Prostate gland (tissue), 2 donors: ENCODE data around the gene VEZT. TPM values are rescaled to one million over a fixed set of nuclear protein-coding genes. Genes with fewer than 3 reads are reported as not detected.

Experiments used
- DNase-seq: peaks from one replicate; pipeline ENCODE4 v3.0.0-alpha.2; 2019; ENCODE audit warnings: low spot score
- H3K27ac ChIP-seq, 2 donors: fragments of 200-600 bp; sonication (generic); 2 replicates each; pipeline ENCODE4 v1.5.1; 2017 to 2019
- H3K27me3 ChIP-seq: fragments of 200-600 bp; sonication (generic); replicated peaks from 2 replicates; pipeline ENCODE4 v1.5.1; 2019; ENCODE audit not compliant: insufficient read depth
- H3K36me3 ChIP-seq, 2 donors: fragments of 200-600 bp; sonication (generic); 1 replicate in 1 of 2; 2 replicates in 1 of 2; pipeline versions ENCODE4 v1.5.1 to v1.8.1; 2017 to 2019
- H3K4me1 ChIP-seq: fragments of 200-600 bp; sonication (generic); replicated peaks from 2 replicates; pipeline ENCODE4 v1.5.1; 2019
- H3K4me3 ChIP-seq, 2 donors: fragments of 200-600 bp; sonication (generic); 2 replicates each; pipeline ENCODE4 v1.5.1; 2017 to 2019
- H3K9me3 ChIP-seq: fragments of 200-600 bp; sonication (generic); 2 replicates; pipeline ENCODE4 v1.5.1; 2017
- CTCF ChIP-seq, 4 experiments: fragments of 200-600 bp in 2 of 4; fragments of 450-650 bp in 2 of 4; sonication (generic) in 2 of 4; IDR thresholded peaks; 1 replicate in 3 of 4; 2 replicates in 1 of 4; pipeline ENCODE4 v1.5.1; 2016 to 2019; ENCODE audit warnings: antibody characterized with exemption in 4 of 4, mild to moderate bottlenecking in 2 of 4, moderate library complexity in 2 of 4
- POLR2A ChIP-seq: fragments of 450-650 bp; IDR thresholded peaks from one replicate; pipeline ENCODE4 v1.6.1; 2016; ENCODE audit warnings: antibody characterized with exemption, mild to moderate bottlenecking
- POLR2AphosphoS5 ChIP-seq: sonication (generic); formaldehyde crosslinking; IDR thresholded peaks from one replicate; pipeline ENCODE4 v1.6.1; 2017; ENCODE audit warnings: antibody characterized with exemption
- WGBS: methylation state at CpG from one replicate; pipeline ENCODE4 v1.1.5; 2018; 5-methylcytosine and 5-hydroxymethylcytosine counted together
- intact Hi-C: fragments of 100-400 bp; cut with DNase I; formaldehyde crosslinking; loops from one replicate; pipeline ENCODE4 v1.14.2; 2022
- total RNA-seq, 2 donors: library from RNA; depleted of rRNA; stranded (reverse); fragments of >200 nt; gene quantifications; one replicate each; pipeline ENCODE4 v1.1.0, GENCODE V29; 2016

The VEZT gene
- total RNA-seq, 2 donors from 2014 or later = 37.4 to 81.6 TPM

- no peak for TF ChIP-seq POLR2A
- no peak for TF ChIP-seq CTCF (IDR thresholded peaks at IDR 0.05)
- no peak for TF ChIP-seq POLR2AphosphoS5
- Histone ChIP-seq H3K4me3 (no peak overlapping the region), H3K27ac (no peak overlapping the region), H3K36me3 (no peaks in the 10 kb centered on the region), H3K9me3 (no peaks in the 10 kb centered on the region), H3K4me1 (no peaks in the 10 kb centered on the region), H3K27me3 (no peaks in the 10 kb centered on the region)
- intact Hi-C loops = no loop called here
- no peak for DNase-seq
Observed at GRCh38 chr12:95184121-95184520, 33.5 kb upstream of the VEZT start.

DNA sequence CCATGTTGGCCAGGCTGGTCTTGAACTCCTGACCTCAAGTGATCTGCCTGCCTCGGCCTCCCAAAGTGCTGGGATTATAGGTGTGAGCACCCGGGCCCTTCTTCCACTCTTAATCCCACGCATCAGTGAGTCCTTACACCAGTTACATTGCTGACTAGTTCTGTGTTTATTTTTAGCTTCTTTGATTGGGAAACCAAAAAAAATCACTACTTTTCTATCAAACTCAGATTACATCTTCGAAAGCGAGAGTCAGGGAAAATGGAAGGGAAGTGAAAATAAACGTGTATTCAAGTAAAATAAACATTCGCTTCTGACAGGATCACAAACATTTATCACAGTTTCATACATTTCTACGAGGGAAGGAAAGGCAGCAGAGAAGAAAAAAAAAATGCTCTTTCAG lies 32.5 kb upstream of the VEZT start:
- WGBS = 77% methylated on average over 8 of the region's 8 CpGs
- Histone ChIP-seq H3K27me3 (no peaks in the 10 kb centered on the region), H3K4me1 (no peaks in the 10 kb centered on the region), H3K36me3 (no peaks in the 10 kb centered on the region), H3K27ac (no peak overlapping the region), H3K9me3 (no peaks in the 10 kb centered on the region), H3K4me3 (no peak overlapping the region)
- intact Hi-C loops = no loop called here
- no peak for TF ChIP-seq POLR2A
- no peak for TF ChIP-seq POLR2AphosphoS5
- TF ChIP-seq CTCF (IDR thresholded peaks at IDR 0.05) = no peak
- DNase-seq = no peak

DNA sequence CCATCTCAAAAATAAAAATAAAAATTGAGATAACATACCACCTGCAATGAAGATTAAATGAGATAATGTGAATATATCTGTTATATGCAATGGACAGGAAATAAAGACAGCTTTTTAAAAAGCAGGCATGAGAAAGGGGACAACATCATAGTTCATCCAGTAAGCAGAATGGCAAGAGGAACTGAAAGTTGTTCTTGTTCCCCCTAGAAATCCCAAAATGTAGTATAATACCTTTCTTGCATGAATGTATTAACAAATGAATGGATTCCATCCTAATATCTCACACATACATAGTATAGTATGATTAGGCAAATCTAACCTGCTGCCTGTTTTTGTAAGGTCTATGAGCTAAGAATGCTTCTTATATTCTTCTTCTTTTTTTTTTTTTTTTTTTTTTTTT lies 31.8 kb upstream of the VEZT start:
- Histone ChIP-seq H3K27me3 (no peaks in the 10 kb centered on the region), H3K4me1 (no peaks in the 10 kb centered on the region), H3K27ac (no peak overlapping the region), H3K4me3 (no peak overlapping the region), H3K36me3 (no peaks in the 10 kb centered on the region), H3K9me3 (no peaks in the 10 kb centered on the region)
- TF ChIP-seq CTCF (IDR thresholded peaks at IDR 0.05) (no peak), POLR2A (no peak), POLR2AphosphoS5 (no peak)
- intact Hi-C loops = no loop called here
- DNase-seq = no peak

DNA sequence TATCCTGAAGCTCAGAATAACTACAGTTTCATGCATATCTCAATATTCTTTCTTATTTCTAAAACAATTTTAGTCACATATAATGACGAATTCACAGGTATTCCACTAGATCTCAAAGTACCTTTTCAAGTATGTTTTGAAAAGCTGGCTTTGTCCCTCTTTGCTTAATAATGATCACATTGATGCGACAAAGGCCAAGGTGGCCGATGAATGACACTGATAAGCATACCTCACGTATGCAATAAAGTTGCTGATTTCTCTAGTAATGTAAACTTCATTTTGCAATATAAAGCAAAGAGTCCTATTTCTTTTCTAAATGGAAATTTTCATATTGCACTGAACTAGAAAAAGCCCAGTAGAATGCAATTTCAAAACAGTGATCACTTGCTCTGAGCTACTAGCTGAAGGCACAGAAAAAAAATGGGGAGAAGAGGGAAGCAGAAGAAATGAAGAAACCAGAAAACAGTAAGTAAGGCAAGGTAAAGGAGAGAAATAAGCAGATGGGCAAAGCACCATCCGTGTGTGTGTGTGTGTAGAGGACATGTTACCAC lies 29.7 kb upstream of the VEZT start:
- H3K4me1 ChIP-seq = no peaks in the 10 kb centered on the region
- no peaks in the 10 kb centered on the region for H3K27me3 ChIP-seq
- TF ChIP-seq POLR2AphosphoS5 = no peak
- no peak for TF ChIP-seq POLR2A
- TF ChIP-seq CTCF (IDR thresholded peaks at IDR 0.05) = no peak
- 56% methylated on average over 5 of the region's 5 CpGs for WGBS
- no peak for DNase-seq
- no peak overlapping the region for H3K27ac ChIP-seq
- H3K4me3 ChIP-seq = no peak overlapping the region
- no peaks in the 10 kb centered on the region for H3K36me3 ChIP-seq
- intact Hi-C loops = no loop called here
- H3K9me3 ChIP-seq = no peaks in the 10 kb centered on the region

DNA sequence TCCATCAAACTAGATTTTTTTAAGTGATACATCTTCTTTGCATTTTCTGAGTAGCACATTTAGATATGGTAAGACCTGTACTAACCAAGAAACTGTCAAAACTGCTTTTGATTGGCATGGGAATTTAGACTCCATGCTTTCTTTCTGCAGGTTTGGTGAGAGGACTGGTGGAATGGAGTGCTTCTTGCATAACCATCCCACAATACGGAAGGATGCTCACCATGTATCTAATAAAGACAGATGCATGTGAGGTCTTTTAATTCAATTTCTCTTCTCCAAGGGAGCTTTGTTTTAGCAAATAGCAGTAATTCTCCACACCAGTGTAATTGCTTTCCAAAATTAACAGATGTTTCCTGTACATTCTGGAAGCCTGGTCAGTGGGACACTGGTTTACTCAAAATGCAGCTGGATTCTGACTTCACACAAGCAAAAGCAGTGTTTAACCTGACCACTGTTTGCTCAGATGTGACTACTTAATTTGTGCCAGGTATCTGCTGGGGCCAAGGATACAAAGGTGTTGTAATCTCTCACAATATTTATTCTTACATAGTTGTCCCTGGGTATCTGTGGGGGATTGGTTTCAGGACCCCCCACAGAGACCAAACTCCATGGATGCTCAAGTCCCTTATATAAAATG lies 26.4 kb upstream of the VEZT start:
- DNase-seq = no peak
- Histone ChIP-seq H3K4me3 (no peak overlapping the region), H3K36me3 (no peaks in the 10 kb centered on the region), H3K4me1 (no peaks in the 10 kb centered on the region), H3K27ac (no peak overlapping the region), H3K27me3 (no peaks in the 10 kb centered on the region), H3K9me3 (no peaks in the 10 kb centered on the region)
- whole genome bisulfite sequencing = 77% methylated on average over 1 of the region's 1 CpG
- intact Hi-C loops = no loop called here
- TF ChIP-seq POLR2AphosphoS5 (no peak), POLR2A (no peak), CTCF (IDR thresholded peaks at IDR 0.05) (no peak)
